ENCODE results near the gene NOP53.

GRCh38 chr19:47757617-47758442 lies 12.5 kb downstream of the NOP53 start:
- TF ChIP-seq CTCF (optimal IDR thresholded peaks at IDR 0.05 in 1 of 3, IDR thresholded peaks at IDR 0.05 in 1 of 3, conservative IDR thresholded peaks at IDR 0.05 in 1 of 3; ENCODE audit: extremely low read depth in 1 of 3, insufficient read depth in 2 of 3, low read length in 3 of 3) (no peak), EZH2 (IDR thresholded peaks at IDR 0.05; ENCODE audit: low read length) (no peak)

Data from keratinocyte (primary cell).